ENCODE results near the gene AGAP1. TPM values are rescaled to one million over a fixed set of nuclear protein-coding genes. Genes with fewer than 3 reads are reported as not detected.

AGAP1 gene
- total and polyA plus RNA-seq, 4 donors = 2.0 to 8.5 (median 5.4) TPM

GRCh38 chr2:235554936-235555335 is 61.1 kb downstream of the AGAP1 start:
- no peak for DNase-seq (ENCODE audit: low spot score)
- Histone ChIP-seq H3K27ac (ENCODE audit: low read depth in 1 of 2, low read length in 2 of 2) (no peak overlapping the region), H3K27me3 (ENCODE audit: control insufficient read depth in 4 of 4, insufficient read depth in 4 of 4, low read length in 3 of 4) (no peaks in the 10 kb centered on the region), H3K9ac (ENCODE audit: low read depth in 1 of 2, low read length in 2 of 2) (no peak overlapping the region), H3K36me3 (ENCODE audit: control insufficient read depth in 4 of 4, insufficient read depth in 3 of 4, low read depth in 1 of 4, low read length in 3 of 4) (no peaks in the 10 kb centered on the region), H3K4me1 (ENCODE audit: control insufficient read depth in 4 of 4, insufficient read depth in 4 of 4, low read length in 3 of 4) (peaks cover 1 to 21% (median 11%) of the 10 kb centered on the region in 4 donors), H3K9me3 (ENCODE audit: control insufficient read depth in 4 of 4, low read length in 3 of 4) (no peaks in the 10 kb centered on the region), H3K4me3 (ENCODE audit: low read depth in 1 of 3, low read length in 3 of 3) (no peak overlapping the region)
- TF ChIP-seq NR2F2 (IDR thresholded peaks at IDR 0.05) (no peak), HNF4A (conservative IDR thresholded peaks at IDR 0.05) (no peak), TAF1 (conservative IDR thresholded peaks at IDR 0.05) (no peak), FOXA2 (IDR thresholded peaks at IDR 0.05) (no peak), YY1 (IDR thresholded peaks at IDR 0.05) (no peak), GABPA (IDR thresholded peaks at IDR 0.05 in 1 of 2, conservative IDR thresholded peaks at IDR 0.05 in 1 of 2) (no peak), SP1 (IDR thresholded peaks at IDR 0.05) (no peak), ZBTB33 (IDR thresholded peaks at IDR 0.05) (no peak), RAD21 (IDR thresholded peaks at IDR 0.05) (no peak), RXRA (IDR thresholded peaks at IDR 0.05) (no peak), JUND (IDR thresholded peaks at IDR 0.05) (no peak), EGR1 (IDR thresholded peaks at IDR 0.05; ENCODE audit: low read depth in 2 of 2) (no peak), MAX (IDR thresholded peaks at IDR 0.05) (no peak), HNF4G (IDR thresholded peaks at IDR 0.05) (no peak), FOXA1 (IDR thresholded peaks at IDR 0.05) (no peak)
- TF ChIP-seq, protein P1, sequence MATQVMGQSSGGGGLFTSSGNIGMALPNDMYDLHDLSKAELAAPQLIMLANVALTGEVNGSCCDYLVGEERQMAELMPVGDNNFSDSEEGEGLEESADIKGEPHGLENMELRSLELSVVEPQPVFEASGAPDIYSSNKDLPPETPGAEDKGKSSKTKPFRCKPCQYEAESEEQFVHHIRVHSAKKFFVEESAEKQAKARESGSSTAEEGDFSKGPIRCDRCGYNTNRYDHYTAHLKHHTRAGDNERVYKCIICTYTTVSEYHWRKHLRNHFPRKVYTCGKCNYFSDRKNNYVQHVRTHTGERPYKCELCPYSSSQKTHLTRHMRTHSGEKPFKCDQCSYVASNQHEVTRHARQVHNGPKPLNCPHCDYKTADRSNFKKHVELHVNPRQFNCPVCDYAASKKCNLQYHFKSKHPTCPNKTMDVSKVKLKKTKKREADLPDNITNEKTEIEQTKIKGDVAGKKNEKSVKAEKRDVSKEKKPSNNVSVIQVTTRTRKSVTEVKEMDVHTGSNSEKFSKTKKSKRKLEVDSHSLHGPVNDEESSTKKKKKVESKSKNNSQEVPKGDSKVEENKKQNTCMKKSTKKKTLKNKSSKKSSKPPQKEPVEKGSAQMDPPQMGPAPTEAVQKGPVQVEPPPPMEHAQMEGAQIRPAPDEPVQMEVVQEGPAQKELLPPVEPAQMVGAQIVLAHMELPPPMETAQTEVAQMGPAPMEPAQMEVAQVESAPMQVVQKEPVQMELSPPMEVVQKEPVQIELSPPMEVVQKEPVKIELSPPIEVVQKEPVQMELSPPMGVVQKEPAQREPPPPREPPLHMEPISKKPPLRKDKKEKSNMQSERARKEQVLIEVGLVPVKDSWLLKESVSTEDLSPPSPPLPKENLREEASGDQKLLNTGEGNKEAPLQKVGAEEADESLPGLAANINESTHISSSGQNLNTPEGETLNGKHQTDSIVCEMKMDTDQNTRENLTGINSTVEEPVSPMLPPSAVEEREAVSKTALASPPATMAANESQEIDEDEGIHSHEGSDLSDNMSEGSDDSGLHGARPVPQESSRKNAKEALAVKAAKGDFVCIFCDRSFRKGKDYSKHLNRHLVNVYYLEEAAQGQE (IDR thresholded peaks at IDR 0.05) = no peak
- TF ChIP-seq, protein P2, sequence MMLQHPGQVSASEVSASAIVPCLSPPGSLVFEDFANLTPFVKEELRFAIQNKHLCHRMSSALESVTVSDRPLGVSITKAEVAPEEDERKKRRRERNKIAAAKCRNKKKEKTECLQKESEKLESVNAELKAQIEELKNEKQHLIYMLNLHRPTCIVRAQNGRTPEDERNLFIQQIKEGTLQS (IDR thresholded peaks at IDR 0.05) = no peak
- TF ChIP-seq, protein P3, sequence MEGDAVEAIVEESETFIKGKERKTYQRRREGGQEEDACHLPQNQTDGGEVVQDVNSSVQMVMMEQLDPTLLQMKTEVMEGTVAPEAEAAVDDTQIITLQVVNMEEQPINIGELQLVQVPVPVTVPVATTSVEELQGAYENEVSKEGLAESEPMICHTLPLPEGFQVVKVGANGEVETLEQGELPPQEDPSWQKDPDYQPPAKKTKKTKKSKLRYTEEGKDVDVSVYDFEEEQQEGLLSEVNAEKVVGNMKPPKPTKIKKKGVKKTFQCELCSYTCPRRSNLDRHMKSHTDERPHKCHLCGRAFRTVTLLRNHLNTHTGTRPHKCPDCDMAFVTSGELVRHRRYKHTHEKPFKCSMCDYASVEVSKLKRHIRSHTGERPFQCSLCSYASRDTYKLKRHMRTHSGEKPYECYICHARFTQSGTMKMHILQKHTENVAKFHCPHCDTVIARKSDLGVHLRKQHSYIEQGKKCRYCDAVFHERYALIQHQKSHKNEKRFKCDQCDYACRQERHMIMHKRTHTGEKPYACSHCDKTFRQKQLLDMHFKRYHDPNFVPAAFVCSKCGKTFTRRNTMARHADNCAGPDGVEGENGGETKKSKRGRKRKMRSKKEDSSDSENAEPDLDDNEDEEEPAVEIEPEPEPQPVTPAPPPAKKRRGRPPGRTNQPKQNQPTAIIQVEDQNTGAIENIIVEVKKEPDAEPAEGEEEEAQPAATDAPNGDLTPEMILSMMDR (IDR thresholded peaks at IDR 0.05; ENCODE audit: low read depth, low read length, missing input control) = no peak
- WGBS = 96% methylated on average over 9 of the region's 9 CpGs

Measured in liver (tissue), 9 donors.